Measurements from ENCODE around the gene DHCR7.

DHCR7 gene

GRCh38 chr11:71406681-71407080 is 41.5 kb downstream of the DHCR7 start:
- no peak for DNase-seq

- no peak for DNase-seq
Measured at GRCh38 chr11:71404209-71404608, 44.0 kb downstream of the DHCR7 start.

- no peak for DNase-seq
Measured at GRCh38 chr11:71402878-71403277, 45.3 kb downstream of the DHCR7 start.

- DNase-seq, result no peak
Measured at GRCh38 chr11:71400216-71400615, 48.0 kb downstream of the DHCR7 start.

- DNase-seq, result no peak
Measured at GRCh38 chr11:71399341-71399740, 48.9 kb downstream of the DHCR7 start.

- no peak for DNase-seq
Measured at GRCh38 chr11:71397961-71398360, 50.2 kb downstream of the DHCR7 start.

GRCh38 chr11:71397331-71397860 is 50.8 kb downstream of the DHCR7 start:
- DNase-seq, result no peak

GRCh38 chr11:71396548-71397123 is 51.6 kb downstream of the DHCR7 start:
- no peak for DNase-seq

GRCh38 chr11:71395774-71396173 is 52.4 kb downstream of the DHCR7 start:
- no peak for DNase-seq

- DNase-seq, result no peak
Measured at GRCh38 chr11:71395263-71395560, 53.0 kb downstream of the DHCR7 start.

- no peak for DNase-seq
Measured at GRCh38 chr11:71393283-71393682, 54.9 kb downstream of the DHCR7 start.

GRCh38 chr11:71391796-71392195 is 56.4 kb downstream of the DHCR7 start:
- no peak for DNase-seq

GRCh38 chr11:71391352-71391751 is 56.8 kb downstream of the DHCR7 start:
- no peak for DNase-seq

GRCh38 chr11:71388637-71389235 is 59.5 kb downstream of the DHCR7 start:
- no peak for DNase-seq

- DNase-seq, result no peak
Measured at GRCh38 chr11:71387784-71388636, 60.2 kb downstream of the DHCR7 start.

- no peak for DNase-seq
Measured at GRCh38 chr11:71387200-71387599, 61.0 kb downstream of the DHCR7 start.

- DNase-seq, result no peak
Measured at GRCh38 chr11:71386202-71386601, 62.0 kb downstream of the DHCR7 start.

- no peak for DNase-seq
Measured at GRCh38 chr11:71385091-71385490, 63.1 kb downstream of the DHCR7 start.

GRCh38 chr11:71384561-71384960 is 63.6 kb downstream of the DHCR7 start:
- no peak for DNase-seq
